ENCODE results near the gene SPATA45.

DNA sequence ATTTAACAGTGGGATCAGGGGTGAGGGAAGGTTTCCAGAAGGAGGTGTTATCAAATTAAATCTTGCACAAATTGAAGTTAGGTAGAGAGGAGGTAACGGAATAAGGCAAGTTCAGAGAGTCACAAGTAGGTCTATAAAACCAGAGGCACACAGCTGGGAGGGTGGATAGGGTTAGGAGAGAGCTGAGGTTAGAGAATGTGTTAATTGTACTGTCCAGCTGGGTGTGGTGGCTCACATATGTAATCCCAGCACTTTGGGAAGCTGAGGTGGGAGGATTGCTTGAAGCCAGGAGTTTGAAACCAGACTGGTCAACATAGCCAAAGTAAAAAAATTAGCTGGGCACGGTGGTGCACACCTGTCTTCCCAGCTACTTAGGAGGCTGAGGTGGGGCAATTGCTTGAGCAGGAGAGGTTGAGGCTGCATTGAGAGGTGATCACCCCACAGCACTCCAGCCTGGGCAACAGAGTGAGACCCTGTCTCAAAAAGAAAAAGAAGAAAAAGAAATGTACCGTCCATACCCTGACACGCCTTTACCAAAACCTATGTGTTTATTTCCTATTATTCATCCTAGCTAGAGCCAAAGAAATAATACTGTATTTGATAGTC, 20.2 kb downstream of the SPATA45 start:
- TF ChIP-seq, protein P1, sequence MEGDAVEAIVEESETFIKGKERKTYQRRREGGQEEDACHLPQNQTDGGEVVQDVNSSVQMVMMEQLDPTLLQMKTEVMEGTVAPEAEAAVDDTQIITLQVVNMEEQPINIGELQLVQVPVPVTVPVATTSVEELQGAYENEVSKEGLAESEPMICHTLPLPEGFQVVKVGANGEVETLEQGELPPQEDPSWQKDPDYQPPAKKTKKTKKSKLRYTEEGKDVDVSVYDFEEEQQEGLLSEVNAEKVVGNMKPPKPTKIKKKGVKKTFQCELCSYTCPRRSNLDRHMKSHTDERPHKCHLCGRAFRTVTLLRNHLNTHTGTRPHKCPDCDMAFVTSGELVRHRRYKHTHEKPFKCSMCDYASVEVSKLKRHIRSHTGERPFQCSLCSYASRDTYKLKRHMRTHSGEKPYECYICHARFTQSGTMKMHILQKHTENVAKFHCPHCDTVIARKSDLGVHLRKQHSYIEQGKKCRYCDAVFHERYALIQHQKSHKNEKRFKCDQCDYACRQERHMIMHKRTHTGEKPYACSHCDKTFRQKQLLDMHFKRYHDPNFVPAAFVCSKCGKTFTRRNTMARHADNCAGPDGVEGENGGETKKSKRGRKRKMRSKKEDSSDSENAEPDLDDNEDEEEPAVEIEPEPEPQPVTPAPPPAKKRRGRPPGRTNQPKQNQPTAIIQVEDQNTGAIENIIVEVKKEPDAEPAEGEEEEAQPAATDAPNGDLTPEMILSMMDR (IDR thresholded peaks at IDR 0.05): no peak
- no peak for TF ChIP-seq EP300 (IDR thresholded peaks at IDR 0.05)
- TF ChIP-seq POLR2A (IDR thresholded peaks at IDR 0.05): no peak
